OCI-LY7 (cell line): ENCODE data around the gene EXTL1.

Experiments
- EZH2phosphoT487 ChIP-seq: fragments of 200-600 bp; sonication (generic); IDR thresholded peaks from 2 replicates; pipeline ENCODE4 v1.6.1; 2018; ENCODE audit warnings: low read depth, borderline replicate concordance, mild to moderate bottlenecking, mixed run types, antibody characterized with exemption, low read length, moderate library complexity, mixed read lengths
- TF ChIP-seq, protein P1 (sequence below): fragments of 200-600 bp; sonication (generic); conservative IDR thresholded peaks from 2 replicates; pipeline ENCODE4 v1.5.1; 2014; ENCODE audit warnings: mild to moderate bottlenecking, antibody characterized with exemption, low read length, moderate library complexity, mixed read lengths

DNA sequence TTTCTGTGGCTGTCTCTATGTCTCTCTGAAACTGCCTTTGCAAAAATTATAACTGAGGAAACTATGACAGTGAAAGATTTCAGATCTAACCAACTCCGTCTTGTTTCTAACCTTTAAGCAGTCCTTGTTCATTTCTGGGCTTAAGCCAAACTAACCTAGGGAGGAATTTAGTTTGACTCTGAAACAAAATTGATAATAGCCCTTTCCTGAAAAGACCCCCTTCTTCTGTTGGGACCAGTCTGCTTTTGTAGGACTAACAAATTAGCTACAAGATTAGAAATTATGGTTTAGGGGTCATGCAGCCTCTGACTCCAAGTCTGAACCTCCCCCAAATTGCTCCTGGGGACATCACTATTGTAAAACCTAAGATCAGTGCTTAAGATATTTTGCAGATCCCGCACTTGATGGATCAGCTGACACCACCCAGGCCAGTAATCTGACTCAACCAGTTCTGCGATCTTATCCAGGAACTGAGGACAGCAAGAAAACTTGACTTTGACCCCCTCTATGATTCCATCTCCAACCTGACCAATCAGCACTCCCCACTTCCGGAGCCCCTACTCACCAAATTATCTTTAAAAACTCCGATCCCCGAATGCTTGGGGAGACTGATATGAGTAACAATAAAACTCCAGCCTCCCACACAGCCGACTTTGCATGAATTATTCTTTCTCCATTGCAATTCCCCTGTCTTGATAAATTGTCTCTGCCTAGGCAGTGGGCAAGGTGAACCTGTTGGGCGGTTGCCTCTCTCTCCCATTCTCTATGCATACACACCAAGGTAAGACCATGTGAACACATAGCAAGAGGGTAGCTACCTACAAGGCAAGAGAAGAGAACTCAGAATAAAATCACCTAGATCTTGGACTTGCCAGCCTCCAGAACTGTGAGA, 57.0 kb downstream of the EXTL1 start:
- TF ChIP-seq, protein P1, sequence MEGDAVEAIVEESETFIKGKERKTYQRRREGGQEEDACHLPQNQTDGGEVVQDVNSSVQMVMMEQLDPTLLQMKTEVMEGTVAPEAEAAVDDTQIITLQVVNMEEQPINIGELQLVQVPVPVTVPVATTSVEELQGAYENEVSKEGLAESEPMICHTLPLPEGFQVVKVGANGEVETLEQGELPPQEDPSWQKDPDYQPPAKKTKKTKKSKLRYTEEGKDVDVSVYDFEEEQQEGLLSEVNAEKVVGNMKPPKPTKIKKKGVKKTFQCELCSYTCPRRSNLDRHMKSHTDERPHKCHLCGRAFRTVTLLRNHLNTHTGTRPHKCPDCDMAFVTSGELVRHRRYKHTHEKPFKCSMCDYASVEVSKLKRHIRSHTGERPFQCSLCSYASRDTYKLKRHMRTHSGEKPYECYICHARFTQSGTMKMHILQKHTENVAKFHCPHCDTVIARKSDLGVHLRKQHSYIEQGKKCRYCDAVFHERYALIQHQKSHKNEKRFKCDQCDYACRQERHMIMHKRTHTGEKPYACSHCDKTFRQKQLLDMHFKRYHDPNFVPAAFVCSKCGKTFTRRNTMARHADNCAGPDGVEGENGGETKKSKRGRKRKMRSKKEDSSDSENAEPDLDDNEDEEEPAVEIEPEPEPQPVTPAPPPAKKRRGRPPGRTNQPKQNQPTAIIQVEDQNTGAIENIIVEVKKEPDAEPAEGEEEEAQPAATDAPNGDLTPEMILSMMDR, result no peak
- TF ChIP-seq EZH2phosphoT487, result no peak
